Liver (tissue), 9 donors: ENCODE measurements around the gene PYROXD2. TPM values are rescaled to one million over a fixed set of nuclear protein-coding genes. Genes with fewer than 3 reads are reported as not detected.

Experiments
- DNase-seq: peaks from one replicate; pipeline ENCODE4 v3.0.0-alpha.2; 2017; ENCODE audit warnings: low spot score
- H3K27ac ChIP-seq, 2 donors: one replicate each; pipeline ENCODE4 v1.7.0; 2013; ENCODE audit warnings: inconsistent platforms in 2 of 2, low read length in 2 of 2, control low read depth in 1 of 2, low read depth in 1 of 2, mild to moderate bottlenecking in 1 of 2
- H3K27me3 ChIP-seq, 4 donors: one replicate each; pipeline versions ENCODE4 v1.6.1 to v1.7.0; 2013; ENCODE audit warnings: low read length in 3 of 4, inconsistent platforms in 1 of 4, mild to moderate bottlenecking in 1 of 4, moderate library complexity in 1 of 4; ENCODE audit not compliant: control insufficient read depth in 4 of 4, insufficient read depth in 4 of 4
- H3K36me3 ChIP-seq, 4 donors: one replicate each; pipeline versions ENCODE4 v1.6.1 to v1.7.0; 2013; ENCODE audit warnings: low read length in 3 of 4, mild to moderate bottlenecking in 3 of 4, low read depth in 1 of 4, moderate library complexity in 1 of 4; ENCODE audit not compliant: control insufficient read depth in 4 of 4, insufficient read depth in 3 of 4
- H3K4me1 ChIP-seq, 4 donors: one replicate each; pipeline versions ENCODE4 v1.6.1 to v1.7.0; 2013; ENCODE audit warnings: low read length in 3 of 4, mild to moderate bottlenecking in 3 of 4, moderate library complexity in 1 of 4; ENCODE audit not compliant: control insufficient read depth in 4 of 4, insufficient read depth in 4 of 4
- H3K4me3 ChIP-seq, 3 donors: one replicate each; pipeline versions ENCODE4 v1.6.1 to v1.7.0; 2013; ENCODE audit warnings: low read length in 3 of 3, control low read depth in 1 of 3, low read depth in 1 of 3, mild to moderate bottlenecking in 1 of 3
- H3K9ac ChIP-seq, 2 donors: one replicate each; pipeline ENCODE4 v1.7.0; 2013; ENCODE audit warnings: low read length in 2 of 2, mild to moderate bottlenecking in 2 of 2, moderate library complexity in 2 of 2, control low read depth in 1 of 2, low read depth in 1 of 2
- H3K9me3 ChIP-seq, 4 donors: one replicate each; pipeline versions ENCODE4 v1.6.1 to v1.7.0; 2013; ENCODE audit warnings: low read length in 3 of 4; ENCODE audit not compliant: control insufficient read depth in 4 of 4
- ATF3 ChIP-seq: IDR thresholded peaks from 2 replicates; pipeline ENCODE4 v1.6.1; 2016; ENCODE audit warnings: antibody characterized with exemption
- CTCF ChIP-seq: fragments of 150-350 bp; IDR thresholded peaks from 2 replicates; pipeline ENCODE4 v1.5.1; 2017; ENCODE audit warnings: improper control_type of control experiment, low read depth, low read length; ENCODE audit not compliant: missing input control
- EGR1 ChIP-seq, 2 donors: IDR thresholded peaks; 2 replicates each; pipeline ENCODE4 v1.6.1; 2016 to 2018; ENCODE audit warnings: antibody characterized with exemption in 2 of 2, low read depth in 2 of 2
- FOXA1 ChIP-seq: IDR thresholded peaks from 2 replicates; pipeline ENCODE4 v1.6.1; 2016; ENCODE audit warnings: antibody characterized with exemption
- FOXA2 ChIP-seq: IDR thresholded peaks from 2 replicates; pipeline ENCODE4 v1.6.1; 2016; ENCODE audit warnings: antibody characterized with exemption
- GABPA ChIP-seq, 2 donors: IDR thresholded peaks in 1 of 2; conservative IDR thresholded peaks in 1 of 2; 2 replicates each; pipeline ENCODE4 v1.6.1; 2016; ENCODE audit warnings: antibody characterized with exemption in 2 of 2, mild to moderate bottlenecking in 1 of 2, moderate library complexity in 1 of 2
- HNF4A ChIP-seq, 2 donors: conservative IDR thresholded peaks; 2 replicates each; pipeline ENCODE4 v1.6.1; 2016; ENCODE audit warnings: antibody characterized with exemption in 2 of 2, mild to moderate bottlenecking in 2 of 2
- HNF4G ChIP-seq: IDR thresholded peaks from 2 replicates; pipeline ENCODE4 v1.6.1; 2016; ENCODE audit warnings: antibody characterized with exemption
- JUND ChIP-seq, 2 donors: IDR thresholded peaks; 2 replicates each; pipeline ENCODE4 v1.6.1; 2016; ENCODE audit warnings: antibody characterized with exemption in 2 of 2
- MAX ChIP-seq: IDR thresholded peaks from 2 replicates; pipeline ENCODE4 v1.6.1; 2016; ENCODE audit warnings: antibody characterized with exemption
- NR2F2 ChIP-seq: IDR thresholded peaks from 2 replicates; pipeline ENCODE4 v1.6.1; 2016; ENCODE audit warnings: antibody characterized with exemption
- RAD21 ChIP-seq, 2 donors: IDR thresholded peaks; 2 replicates each; pipeline ENCODE4 v1.6.1; 2016; ENCODE audit warnings: antibody characterized with exemption in 2 of 2, mild to moderate bottlenecking in 2 of 2
- REST ChIP-seq: IDR thresholded peaks from 2 replicates; pipeline ENCODE4 v1.6.1; 2016; ENCODE audit warnings: antibody characterized with exemption, mild to moderate bottlenecking
- RXRA ChIP-seq, 2 donors: IDR thresholded peaks; 2 replicates each; pipeline ENCODE4 v1.6.1; 2017 to 2018; ENCODE audit warnings: antibody characterized with exemption in 2 of 2, mild to moderate bottlenecking in 1 of 2
- SP1 ChIP-seq: IDR thresholded peaks from 2 replicates; pipeline ENCODE4 v1.6.1; 2018; ENCODE audit warnings: antibody characterized with exemption, mild to moderate bottlenecking
- TAF1 ChIP-seq: conservative IDR thresholded peaks from 2 replicates; pipeline ENCODE4 v1.6.1; 2016; ENCODE audit warnings: antibody characterized with exemption, mild to moderate bottlenecking
- ZBTB33 ChIP-seq: IDR thresholded peaks from 2 replicates; pipeline ENCODE4 v1.6.1; 2016; ENCODE audit warnings: antibody characterized with exemption
- WGBS: extraction: QIAGEN DNeasy Blood & Tissue Kit; methylation state at CpG from one replicate; pipeline ENCODE4 v1.1.7; 2013; 5-methylcytosine and 5-hydroxymethylcytosine counted together
- polyA plus RNA-seq, 2 donors: library from polyadenylated mRNA; stranded (reverse) in 1 of 2; unstranded in 1 of 2; fragments of 200-250 nt in 1 of 2; fragments of >200 nt in 1 of 2; fragmentation: Nextera tagmentation in 1 of 2; extraction: Ambion mirVana in 1 of 2; gene quantifications; one replicate each; pipeline versions ENCODE4 v1.2.1 to v1.2.3, GENCODE V29; 2013 to 2015
- total RNA-seq, 2 donors: library from RNA; depleted of rRNA; stranded (reverse); fragments of >200 nt; gene quantifications; one replicate each; pipeline ENCODE4 v1.2.3, GENCODE V29; 2014
- donor health status: healthy.
- donor health status: healthy.
- donor health status: healthy.
- donor health status: healthy.
- donor health status: healthy.

PYROXD2 gene
- total and polyA plus RNA-seq, 4 donors = 2.3 to 9.0 (median 4.5) TPM

- TF ChIP-seq GABPA (IDR thresholded peaks at IDR 0.05 in 1 of 2, conservative IDR thresholded peaks at IDR 0.05 in 1 of 2) (no peak), FOXA2 (no peak), FOXA1 (no peak), ATF3 (no peak), RXRA (IDR thresholded peaks at IDR 0.05) (no peak), JUND (IDR thresholded peaks at IDR 0.05) (no peak), HNF4G (no peak), SP1 (no peak), MAX (no peak), HNF4A (conservative IDR thresholded peaks at IDR 0.05) (no peak), EGR1 (IDR thresholded peaks at IDR 0.05; ENCODE audit: low read depth in 2 of 2) (no peak), NR2F2 (no peak), TAF1 (no peak), RAD21 (IDR thresholded peaks at IDR 0.05) (no peak), ZBTB33 (no peak), REST (no peak), CTCF (no peak)
- Histone ChIP-seq H3K4me1 (no peaks in the 10 kb centered on the region), H3K9me3 (no peaks in the 10 kb centered on the region), H3K27ac (no peak overlapping the region), H3K4me3 (no peak overlapping the region), H3K36me3 (peaks cover 0 to 11% (median 1%) of the 10 kb centered on the region in 4 donors), H3K27me3 (no peaks in the 10 kb centered on the region), H3K9ac (no peak overlapping the region)
- no peak for DNase-seq
- 97% methylated on average over 13 of the region's 13 CpGs for WGBS
Measured at GRCh38 chr10:98388101-98388655, 26.8 kb downstream of the PYROXD2 start.
